Measurements from ENCODE around the gene ATP5ME. TPM values are rescaled to one million over a fixed set of nuclear protein-coding genes. Genes with fewer than 3 reads are reported as not detected.

Gene ATP5ME
- total RNA-seq, 1 experiment from 2014 or later: 357 TPM

DNA sequence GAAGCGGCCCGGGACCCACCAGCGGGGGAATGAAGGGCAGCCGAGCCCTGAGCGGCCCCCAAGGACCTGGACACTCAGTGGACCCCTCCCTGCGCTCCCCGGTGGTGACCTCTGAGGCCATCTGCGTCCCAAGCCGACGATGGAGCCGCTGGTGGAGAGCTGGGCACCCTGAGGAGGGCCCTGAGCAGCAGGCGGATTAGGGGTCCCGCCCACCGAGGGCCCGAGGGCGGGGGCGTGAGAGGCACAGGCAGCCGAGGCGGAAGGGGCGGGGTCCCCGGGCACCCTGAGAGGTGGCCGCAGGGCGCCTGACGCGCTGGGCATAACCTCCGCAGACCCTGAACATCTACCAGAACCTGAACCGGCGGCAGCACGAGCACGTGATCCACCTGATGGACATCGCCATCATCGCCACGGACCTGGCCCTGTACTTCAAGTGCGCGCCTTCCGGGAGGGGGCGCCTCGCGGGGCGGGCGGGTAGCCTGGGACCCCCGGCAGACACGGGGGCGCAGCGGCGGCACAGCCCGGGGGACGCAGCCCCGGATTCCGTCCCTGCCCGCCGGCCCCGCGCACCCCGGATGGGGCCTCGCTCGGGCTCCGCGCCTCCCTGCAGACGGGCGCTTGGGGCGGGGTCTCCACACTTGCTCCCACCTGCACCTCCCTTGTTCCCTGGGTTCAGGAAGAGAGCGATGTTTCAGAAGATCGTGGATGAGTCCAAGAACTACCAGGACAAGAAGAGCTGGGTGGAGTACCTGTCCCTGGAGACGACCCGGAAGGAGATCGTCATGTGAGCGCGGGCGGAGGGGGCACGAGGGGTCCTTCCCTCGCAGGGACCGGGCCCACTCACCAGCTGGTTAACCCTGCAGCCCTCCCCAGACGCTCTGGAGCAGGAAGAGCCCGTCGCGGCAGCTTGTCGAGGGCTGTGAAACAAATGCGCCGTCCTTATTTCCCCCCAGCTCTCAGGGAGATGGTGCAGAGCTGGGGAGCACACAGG is 10.3 kb downstream of the ATP5ME start:
- Histone ChIP-seq H3K4me1 (ENCODE audit: low read length) (no peaks in the 10 kb centered on the region), H3K36me3 (ENCODE audit: insufficient read depth, low read length) (no peaks in the 10 kb centered on the region), H3K9me3 (ENCODE audit: low read length) (no peaks in the 10 kb centered on the region), H2AFZ (ENCODE audit: low read length) (no peak overlapping the region), H3K4me2 (ENCODE audit: low read depth, low read length, poor library complexity, severe bottlenecking) (no peak overlapping the region), H3K79me2 (ENCODE audit: low read length) (no peaks in the 10 kb centered on the region), H3K9ac (ENCODE audit: low read length) (no peak overlapping the region), H3K27me3 (ENCODE audit: low read length) (no peaks in the 10 kb centered on the region), H3K4me3 (ENCODE audit: low read length) (no peak overlapping the region), H4K20me1 (ENCODE audit: insufficient read depth, low read depth, low read length) (no peaks in the 10 kb centered on the region), H3K27ac (ENCODE audit: low read length) (no peak overlapping the region), H3K9me2 (replicated peaks; ENCODE audit: insufficient read depth, low read length) (no peaks in the 10 kb centered on the region)
- no peak for DNase-seq

GRCh38 chr4:663046-663437 is 11.0 kb downstream of the ATP5ME start:
- no peak overlapping the region for H3K4me3 ChIP-seq (ENCODE audit: low read length)
- no peaks in the 10 kb centered on the region for H3K27me3 ChIP-seq (ENCODE audit: low read length)
- H2AFZ ChIP-seq (ENCODE audit: low read length): no peak overlapping the region
- H3K27ac ChIP-seq (ENCODE audit: low read length): no peak overlapping the region
- H3K36me3 ChIP-seq (ENCODE audit: insufficient read depth, low read length): no peaks in the 10 kb centered on the region
- H3K9me3 ChIP-seq (ENCODE audit: low read length): no peaks in the 10 kb centered on the region
- H3K4me2 ChIP-seq (ENCODE audit: low read depth, low read length, poor library complexity, severe bottlenecking): no peak overlapping the region
- no peaks in the 10 kb centered on the region for H3K4me1 ChIP-seq (ENCODE audit: low read length)
- H3K9me2 ChIP-seq (replicated peaks; ENCODE audit: insufficient read depth, low read length): no peaks in the 10 kb centered on the region
- DNase-seq: no peak
- no peaks in the 10 kb centered on the region for H4K20me1 ChIP-seq (ENCODE audit: insufficient read depth, low read depth, low read length)
- no peak overlapping the region for H3K9ac ChIP-seq (ENCODE audit: low read length)
- no peaks in the 10 kb centered on the region for H3K79me2 ChIP-seq (ENCODE audit: low read length)

DNA sequence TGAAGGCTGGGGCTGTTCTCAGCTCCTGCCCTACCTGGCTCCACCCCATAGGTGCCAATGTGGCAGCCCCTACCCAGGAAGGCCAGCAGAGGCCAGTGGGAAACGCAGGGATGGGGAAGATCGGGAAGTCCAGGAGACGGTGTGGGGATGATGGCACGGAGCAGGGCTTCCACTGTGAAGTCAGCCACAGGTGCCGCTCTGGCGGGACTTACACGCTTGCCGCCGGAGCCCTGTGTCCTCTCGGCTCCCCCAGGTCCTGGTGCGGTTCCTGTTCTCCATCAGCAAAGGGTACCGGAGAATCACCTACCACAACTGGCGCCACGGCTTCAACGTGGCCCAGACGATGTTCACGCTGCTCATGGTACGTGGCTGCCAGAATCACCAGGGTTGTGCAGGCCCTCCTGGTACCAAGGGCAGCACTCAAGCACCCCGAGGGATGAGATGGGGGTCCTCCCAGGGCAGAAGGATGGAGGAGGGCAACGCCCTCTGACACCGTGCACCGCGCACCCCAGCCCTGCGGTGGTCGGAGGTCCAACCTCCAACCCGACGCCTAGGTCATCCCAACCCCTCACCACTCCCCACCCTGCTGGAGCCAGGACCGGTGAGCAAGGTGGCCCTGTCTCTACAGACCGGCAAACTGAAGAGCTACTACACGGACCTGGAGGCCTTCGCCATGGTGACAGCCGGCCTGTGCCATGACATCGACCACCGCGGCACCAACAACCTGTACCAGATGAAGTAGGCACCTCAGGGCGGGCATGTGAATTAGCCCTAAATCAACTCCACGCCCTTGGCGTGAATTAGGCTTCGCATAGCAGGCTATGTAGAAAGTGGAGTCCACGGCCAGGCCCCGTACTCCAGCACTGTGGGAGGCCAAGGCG is 12.0 kb downstream of the ATP5ME start:
- H3K27me3 ChIP-seq (ENCODE audit: low read length): no peaks in the 10 kb centered on the region
- H3K9me2 ChIP-seq (replicated peaks; ENCODE audit: insufficient read depth, low read length): no peaks in the 10 kb centered on the region
- no peak overlapping the region for H3K4me3 ChIP-seq (ENCODE audit: low read length)
- no peak overlapping the region for H3K4me2 ChIP-seq (ENCODE audit: low read depth, low read length, poor library complexity, severe bottlenecking)
- no peak overlapping the region for H2AFZ ChIP-seq (ENCODE audit: low read length)
- no peaks in the 10 kb centered on the region for H3K36me3 ChIP-seq (ENCODE audit: insufficient read depth, low read length)
- no peaks in the 10 kb centered on the region for H3K9me3 ChIP-seq (ENCODE audit: low read length)
- no peak overlapping the region for H3K9ac ChIP-seq (ENCODE audit: low read length)
- no peaks in the 10 kb centered on the region for H4K20me1 ChIP-seq (ENCODE audit: insufficient read depth, low read depth, low read length)
- DNase-seq: no peak
- H3K79me2 ChIP-seq (ENCODE audit: low read length): no peaks in the 10 kb centered on the region
- no peak overlapping the region for H3K27ac ChIP-seq (ENCODE audit: low read length)
- no peaks in the 10 kb centered on the region for H3K4me1 ChIP-seq (ENCODE audit: low read length)

DNA sequence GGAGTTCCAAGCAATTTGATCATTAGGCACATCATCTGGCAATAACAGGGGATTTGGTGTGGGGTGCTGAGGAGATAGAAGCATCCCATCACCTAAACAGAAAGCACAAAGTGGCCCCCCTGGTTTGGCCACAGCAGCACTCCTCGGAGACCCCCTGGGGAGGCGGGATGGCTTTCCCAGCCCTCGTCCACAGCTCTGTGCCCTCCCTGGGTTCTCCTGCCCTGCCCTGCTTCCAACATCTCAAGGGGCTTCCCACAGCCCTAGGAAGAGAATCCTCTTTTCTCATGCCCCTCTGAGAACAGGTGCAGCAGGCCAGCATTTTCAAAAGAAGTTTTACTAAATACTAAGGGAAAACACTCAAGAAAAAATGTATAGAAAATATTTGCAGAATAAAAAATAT is 12.8 kb downstream of the ATP5ME start:
- Histone ChIP-seq H4K20me1 (ENCODE audit: insufficient read depth, low read depth, low read length) (no peaks in the 10 kb centered on the region), H3K27me3 (ENCODE audit: low read length) (no peaks in the 10 kb centered on the region), H3K79me2 (ENCODE audit: low read length) (no peaks in the 10 kb centered on the region), H3K27ac (ENCODE audit: low read length) (no peak overlapping the region), H3K4me1 (ENCODE audit: low read length) (no peaks in the 10 kb centered on the region), H2AFZ (ENCODE audit: low read length) (no peak overlapping the region), H3K9ac (ENCODE audit: low read length) (no peak overlapping the region), H3K4me3 (ENCODE audit: low read length) (no peak overlapping the region), H3K4me2 (ENCODE audit: low read depth, low read length, poor library complexity, severe bottlenecking) (no peak overlapping the region), H3K36me3 (ENCODE audit: insufficient read depth, low read length) (no peaks in the 10 kb centered on the region), H3K9me2 (replicated peaks; ENCODE audit: insufficient read depth, low read length) (no peaks in the 10 kb centered on the region), H3K9me3 (ENCODE audit: low read length) (no peaks in the 10 kb centered on the region)
- DNase-seq: no peak

- no peak overlapping the region for H3K27ac ChIP-seq (ENCODE audit: low read length)
- no peak overlapping the region for H3K4me2 ChIP-seq (ENCODE audit: low read depth, low read length, poor library complexity, severe bottlenecking)
- H3K36me3 ChIP-seq (ENCODE audit: insufficient read depth, low read length): no peaks in the 10 kb centered on the region
- no peak overlapping the region for H3K4me3 ChIP-seq (ENCODE audit: low read length)
- no peaks in the 10 kb centered on the region for H3K4me1 ChIP-seq (ENCODE audit: low read length)
- H3K9ac ChIP-seq (ENCODE audit: low read length): no peak overlapping the region
- no peaks in the 10 kb centered on the region for H4K20me1 ChIP-seq (ENCODE audit: insufficient read depth, low read depth, low read length)
- H3K27me3 ChIP-seq (ENCODE audit: low read length): no peaks in the 10 kb centered on the region
- H3K79me2 ChIP-seq (ENCODE audit: low read length): no peaks in the 10 kb centered on the region
- DNase-seq: no peak
- H3K9me2 ChIP-seq (replicated peaks; ENCODE audit: insufficient read depth, low read length): no peaks in the 10 kb centered on the region
- H2AFZ ChIP-seq (ENCODE audit: low read length): no peak overlapping the region
- H3K9me3 ChIP-seq (ENCODE audit: low read length): no peaks in the 10 kb centered on the region
These were observed 13.7 kb downstream of the ATP5ME start for GRCh38 chr4:660401-660800.

GRCh38 chr4:659851-660250 is 14.2 kb downstream of the ATP5ME start:
- Histone ChIP-seq H3K27me3 (ENCODE audit: low read length) (no peaks in the 10 kb centered on the region), H3K4me2 (ENCODE audit: low read depth, low read length, poor library complexity, severe bottlenecking) (no peak overlapping the region), H3K79me2 (ENCODE audit: low read length) (no peaks in the 10 kb centered on the region), H3K9me2 (replicated peaks; ENCODE audit: insufficient read depth, low read length) (no peaks in the 10 kb centered on the region), H4K20me1 (ENCODE audit: insufficient read depth, low read depth, low read length) (no peaks in the 10 kb centered on the region), H3K4me3 (ENCODE audit: low read length) (no peak overlapping the region), H2AFZ (ENCODE audit: low read length) (no peak overlapping the region), H3K27ac (ENCODE audit: low read length) (no peak overlapping the region), H3K36me3 (ENCODE audit: insufficient read depth, low read length) (no peaks in the 10 kb centered on the region), H3K9me3 (ENCODE audit: low read length) (no peaks in the 10 kb centered on the region), H3K4me1 (ENCODE audit: low read length) (no peaks in the 10 kb centered on the region), H3K9ac (ENCODE audit: low read length) (no peak overlapping the region)
- no peak for DNase-seq

DNA sequence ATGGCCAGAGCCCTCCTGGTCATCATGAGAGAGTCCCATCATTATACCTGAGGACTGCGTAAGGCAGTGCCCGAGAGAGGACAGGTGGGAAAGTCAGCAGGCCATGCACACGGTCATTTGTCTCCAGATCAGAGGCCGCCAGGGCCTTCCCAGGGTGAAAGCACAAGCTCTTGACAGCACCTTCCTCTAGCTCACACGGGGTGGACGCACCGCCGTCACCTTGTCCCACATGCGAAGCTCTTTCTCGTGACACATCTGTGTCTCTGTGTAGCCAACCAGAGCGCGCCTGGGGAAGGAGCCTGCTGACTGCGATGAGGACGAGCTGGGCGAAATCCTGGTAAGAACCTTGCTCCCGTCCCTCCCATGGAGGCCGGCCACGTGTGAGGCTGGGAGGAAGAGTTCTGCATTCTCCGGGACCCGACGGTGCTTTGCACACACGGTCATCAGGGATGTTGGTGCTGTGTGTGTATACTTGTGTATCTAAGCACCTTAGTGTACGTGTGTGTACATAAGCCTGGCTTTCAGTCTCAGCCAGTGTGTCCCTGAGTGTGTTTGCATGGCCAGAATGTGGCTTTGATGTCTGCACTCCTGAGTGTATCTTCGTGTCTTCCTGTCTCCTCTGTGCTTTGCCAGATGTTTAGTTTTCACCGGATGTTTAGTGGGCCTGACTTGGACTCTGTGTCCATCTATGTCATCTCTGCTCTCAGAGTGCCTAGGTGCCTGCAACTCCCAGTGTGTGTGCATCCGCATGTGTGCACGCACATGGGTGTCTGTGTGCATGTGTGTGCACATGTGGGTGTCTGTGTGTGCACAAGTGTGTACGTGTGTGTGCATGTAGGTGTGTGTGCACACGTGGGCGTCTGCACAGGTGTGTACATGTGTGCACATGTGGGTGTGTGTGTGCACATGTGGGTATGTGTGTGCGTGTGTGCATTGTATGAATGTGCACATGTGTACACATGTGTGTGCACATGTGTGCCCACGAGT is 15.1 kb downstream of the ATP5ME start:
- DNase-seq: no peak
- no peak overlapping the region for H3K9ac ChIP-seq (ENCODE audit: low read length)
- H3K36me3 ChIP-seq (ENCODE audit: insufficient read depth, low read length): no peaks in the 10 kb centered on the region
- no peaks in the 10 kb centered on the region for H3K79me2 ChIP-seq (ENCODE audit: low read length)
- H3K27me3 ChIP-seq (ENCODE audit: low read length): no peaks in the 10 kb centered on the region
- no peak overlapping the region for H3K4me3 ChIP-seq (ENCODE audit: low read length)
- no peaks in the 10 kb centered on the region for H3K9me2 ChIP-seq (replicated peaks; ENCODE audit: insufficient read depth, low read length)
- H3K4me2 ChIP-seq (ENCODE audit: low read depth, low read length, poor library complexity, severe bottlenecking): no peak overlapping the region
- H2AFZ ChIP-seq (ENCODE audit: low read length): no peak overlapping the region
- H3K27ac ChIP-seq (ENCODE audit: low read length): no peak overlapping the region
- H4K20me1 ChIP-seq (ENCODE audit: insufficient read depth, low read depth, low read length): no peaks in the 10 kb centered on the region
- no peaks in the 10 kb centered on the region for H3K9me3 ChIP-seq (ENCODE audit: low read length)
- no peaks in the 10 kb centered on the region for H3K4me1 ChIP-seq (ENCODE audit: low read length)

All from Karpas-422 (cell line).